GM12891 (cell line): Measurements from ENCODE around the gene RHPN2. TPM values are rescaled to one million over a fixed set of nuclear protein-coding genes. Genes with fewer than 3 reads are reported as not detected.

ENCODE experiments used
- DNase-seq: peaks from one replicate; pipeline ENCODE4 v3.0.0; 2011; ENCODE audit warnings: low spot score; ENCODE audit not compliant: insufficient read length
- FAIRE-seq: peaks from 2 replicates; lab custom pipeline; 2011; peaks lifted over from hg19 to GRCh38; lab: Jason Lieb, UNC
- PAX5 ChIP-seq: IDR thresholded peaks from 2 replicates; pipeline ENCODE4 v1.6.1; 2011; ENCODE audit warnings: low read length, moderate library complexity, mild to moderate bottlenecking; ENCODE audit not compliant: insufficient read depth, severe bottlenecking
- POLR2A ChIP-seq: IDR thresholded peaks from 2 replicates; pipeline ENCODE4 v1.6.1; 2011; ENCODE audit warnings: low read depth, low read length, control low read depth
- POLR2AphosphoS5 ChIP-seq: IDR thresholded peaks from 2 replicates; pipeline ENCODE4 v1.6.1; 2011; ENCODE audit warnings: low read depth, low read length, control low read depth
- POU2F2 ChIP-seq: IDR thresholded peaks from 2 replicates; pipeline ENCODE4 v1.6.1; 2011; ENCODE audit warnings: low read depth, mild to moderate bottlenecking, control low read depth, low read length, moderate library complexity
- SPI1 ChIP-seq: IDR thresholded peaks from 2 replicates; pipeline ENCODE4 v1.6.1; 2011; ENCODE audit warnings: low read depth, low read length, control low read depth
- TAF1 ChIP-seq: IDR thresholded peaks from 2 replicates; pipeline ENCODE4 v1.6.1; 2011; ENCODE audit warnings: low read depth, low read length, control low read depth
- polyA plus RNA-seq: library from polyadenylated mRNA; unstranded; fragments of >200 nt; gene quantifications from one replicate; pipeline ENCODE4 v1.2.1, GENCODE V29; 2012; ENCODE audit warnings: low read depth, missing spikeins, inconsistent platforms; ENCODE audit not compliant: missing spikeins

Gene RHPN2
- 2.5 TPM for polyA plus RNA-seq

- TF ChIP-seq POU2F2: no peak
- FAIRE-seq: no peak
- DNase-seq: peak; percentile 83
Observed at GRCh38 chr19:33064792-33065550, at the start of gene RHPN2. Gene RHPN2 (minus strand): TSS chr19:33064888. CDS start chr19:33064852, 36 bp downstream.

DNA sequence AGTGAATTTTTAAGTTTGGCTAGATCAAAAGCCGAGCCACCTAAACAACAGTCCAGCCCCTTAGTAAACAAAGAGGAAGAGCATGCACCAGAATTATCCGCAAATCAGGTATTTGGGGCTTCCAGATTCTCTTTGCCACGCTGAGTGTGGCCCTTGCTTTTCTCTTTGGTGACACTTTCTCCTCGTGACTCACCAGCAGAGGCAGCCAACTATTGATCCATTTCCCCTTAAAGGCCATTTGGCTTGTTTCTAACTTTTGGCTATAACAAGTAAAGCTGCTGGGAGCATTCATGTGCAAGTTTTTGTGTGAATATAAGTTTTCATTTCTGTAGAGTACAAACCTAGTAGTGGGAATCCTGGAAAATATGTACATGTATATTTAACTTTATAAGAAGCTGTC is 49.6 kb upstream of the RHPN2 start:
- FAIRE-seq (no peak), DNase-seq (no peak)
- TF ChIP-seq SPI1 (no peak), TAF1 (no peak), POLR2AphosphoS5 (no peak), POLR2A (no peak), POU2F2 (no peak), PAX5 (no peak)

GRCh38 chr19:33111587-33111986 is 46.9 kb upstream of the RHPN2 start:
- DNase-seq (no peak), FAIRE-seq (no peak)
- TF ChIP-seq POLR2A (no peak), PAX5 (no peak), SPI1 (no peak), POU2F2 (no peak), TAF1 (no peak), POLR2AphosphoS5 (no peak)

- DNase-seq (no peak), FAIRE-seq (no peak)
- TF ChIP-seq POU2F2 (no peak), POLR2A (no peak), PAX5 (no peak), SPI1 (no peak), POLR2AphosphoS5 (no peak), TAF1 (no peak)
Observed at GRCh38 chr19:33110137-33110910, 45.6 kb upstream of the RHPN2 start.

DNA sequence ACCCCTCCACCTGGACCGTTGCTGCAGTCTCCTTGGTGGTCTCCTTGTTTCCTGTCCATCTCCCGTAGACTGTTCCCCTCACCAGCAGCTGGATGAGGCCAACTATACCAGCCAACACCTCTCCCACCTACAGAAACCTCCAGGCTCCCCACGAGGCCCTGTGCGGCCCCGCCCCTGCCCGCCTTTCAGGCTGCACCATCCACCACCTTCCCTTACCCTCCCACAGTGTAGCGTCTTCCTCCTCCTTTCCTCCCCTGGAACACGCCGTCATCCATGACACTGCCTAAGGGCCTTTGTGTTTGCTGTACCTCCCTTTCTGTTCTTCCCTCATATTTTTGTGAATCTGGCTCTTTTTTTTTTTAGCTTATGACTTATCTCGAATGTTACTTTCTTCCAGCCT is 43.5 kb upstream of the RHPN2 start:
- no peak for TF ChIP-seq TAF1
- TF ChIP-seq POLR2AphosphoS5: no peak
- no peak for TF ChIP-seq POU2F2
- no peak for TF ChIP-seq PAX5
- DNase-seq (no peak), FAIRE-seq (no peak)

- DNase-seq: no peak
- FAIRE-seq: no peak
- TF ChIP-seq SPI1: no peak
Observed at GRCh38 chr19:33102893-33103292, 38.2 kb upstream of the RHPN2 start.

- DNase-seq: no peak
- no peak for FAIRE-seq
- TF ChIP-seq POLR2A (no peak), POLR2AphosphoS5 (no peak)
Observed at GRCh38 chr19:33100894-33101644, 36.4 kb upstream of the RHPN2 start.

GRCh38 chr19:33098055-33098534 is 33.4 kb upstream of the RHPN2 start:
- FAIRE-seq (no peak), DNase-seq (no peak)
- no peak for TF ChIP-seq POLR2AphosphoS5
- no peak for TF ChIP-seq SPI1
- no peak for TF ChIP-seq PAX5
- no peak for TF ChIP-seq POU2F2
- TF ChIP-seq TAF1: no peak
- no peak for TF ChIP-seq POLR2A

DNA sequence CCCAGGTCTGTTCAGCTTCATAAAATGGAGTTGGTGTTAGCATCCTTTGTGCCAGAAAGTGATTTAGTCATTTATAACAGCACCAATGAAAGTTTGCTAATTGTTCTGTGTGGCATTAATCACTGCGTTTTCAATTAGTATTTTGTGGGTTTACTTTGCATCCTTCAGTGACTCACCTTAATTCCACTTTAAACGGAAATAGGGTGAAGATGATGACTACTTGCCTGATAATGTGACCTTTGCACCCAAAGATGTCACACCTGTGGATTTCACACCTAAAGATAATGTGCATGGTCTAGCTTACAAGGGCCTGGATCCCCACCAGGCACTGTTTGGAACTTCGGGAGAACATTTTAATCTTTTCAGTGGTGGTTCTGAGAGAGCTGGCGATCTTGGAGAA is 31.3 kb upstream of the RHPN2 start:
- no peak for DNase-seq
- no peak for FAIRE-seq
- TF ChIP-seq POLR2A (no peak), TAF1 (no peak), POU2F2 (no peak), SPI1 (no peak), POLR2AphosphoS5 (no peak), PAX5 (no peak)
